K562 (cell line): Measurements from ENCODE around the gene FBXO46. TPM values are rescaled to one million over a fixed set of nuclear protein-coding genes. Genes with fewer than 3 reads are reported as not detected.
A peak's percentile ranks its signal among the peaks of the same experiment; 100 is the strongest.

Experiments used
- ATF1 ChIP-seq, 2 experiments: fragments of 450-650 bp in 1 of 2; IDR thresholded peaks; 2 replicates each; pipeline ENCODE4 v1.6.1; 2016; ENCODE audit warnings: missing compliant biosample characterization in 1 of 2, missing genetic modification characterization in 1 of 2
- CREBBP ChIP-seq: IDR thresholded peaks from one replicate; pipeline ENCODE4 v1.6.1; 2012; ENCODE audit warnings: low read depth, mild to moderate bottlenecking, control low read depth, inconsistent platforms, low read length
- ESRRA ChIP-seq: fragments of 450-650 bp; IDR thresholded peaks from 2 replicates; pipeline ENCODE4 v1.6.1; 2014; ENCODE audit warnings: low read depth, mild to moderate bottlenecking, moderate library complexity, borderline replicate concordance
- FOXK1 ChIP-seq: sonication (generic); formaldehyde crosslinking; IDR thresholded peaks from 2 replicates; pipeline ENCODE4 v1.8.0; 2022; ENCODE audit warnings: missing genetic modification reagents, mild to moderate bottlenecking, borderline replicate concordance
- FOXO4 ChIP-seq: fragments of 450-650 bp; formaldehyde crosslinking; IDR thresholded peaks from 2 replicates; pipeline ENCODE4 v1.4.0; 2020; ENCODE audit warnings: mild to moderate bottlenecking, moderate library complexity
- KLF16 ChIP-seq: IDR thresholded peaks from 2 replicates; pipeline ENCODE4 v1.6.1; 2016; ENCODE audit warnings: antibody characterized with exemption
- MBD2 ChIP-seq: sonication (generic); IDR thresholded peaks from 2 replicates; pipeline ENCODE4 v1.6.1; 2016; ENCODE audit warnings: low read depth, borderline replicate concordance
- MYBL2 ChIP-seq, 2 experiments: fragments of 450-650 bp in 1 of 2; sonication (generic) in 1 of 2; formaldehyde crosslinking in 1 of 2; IDR thresholded peaks; 2 replicates each; pipeline versions ENCODE4 v1.6.1 to v1.8.1; 2017 to 2022; ENCODE audit warnings: borderline replicate concordance in 1 of 2, inconsistent platforms in 1 of 2, low read depth in 1 of 2, mild to moderate bottlenecking in 1 of 2, missing genetic modification reagents in 1 of 2, moderate library complexity in 1 of 2
- NELFE ChIP-seq: IDR thresholded peaks from 2 replicates; pipeline ENCODE4 v1.6.1; 2011; ENCODE audit warnings: mild to moderate bottlenecking; ENCODE audit not compliant: insufficient read depth, insufficient read length
- RB1 ChIP-seq: fragments of 450-650 bp; IDR thresholded peaks from 2 replicates; pipeline ENCODE4 v1.6.1; 2017; ENCODE audit warnings: low read depth, mild to moderate bottlenecking
- RERE ChIP-seq: sonication (generic); formaldehyde crosslinking; IDR thresholded peaks from 2 replicates; pipeline ENCODE4 v1.8.0; 2023; ENCODE audit warnings: missing genetic modification reagents, mild to moderate bottlenecking, borderline replicate concordance
- TEAD2 ChIP-seq: fragments of 450-650 bp; IDR thresholded peaks from 2 replicates; pipeline ENCODE4 v1.6.1; 2016; ENCODE audit warnings: missing genetic modification characterization, control low read depth, missing compliant biosample characterization
- XRCC5 ChIP-seq: fragments of 200-400 bp; formaldehyde crosslinking; IDR thresholded peaks from 2 replicates; pipeline ENCODE4 v1.6.1; 2017; ENCODE audit warnings: low read depth, mild to moderate bottlenecking, low read length
- ZBTB5 ChIP-seq: fragments of 450-650 bp; IDR thresholded peaks from 2 replicates; pipeline ENCODE4 v1.6.1; 2017; ENCODE audit warnings: antibody characterized with exemption
- ZC3H8 ChIP-seq: fragments of 450-650 bp; IDR thresholded peaks from 2 replicates; pipeline ENCODE4 v1.6.1; 2017
- ZNF175 ChIP-seq: fragments of 200-800 bp; sonication (Bioruptor generic); IDR thresholded peaks from 2 replicates; pipeline ENCODE4 v1.6.1; 2016; ENCODE audit warnings: low read depth, mild to moderate bottlenecking, missing genetic modification characterization, missing compliant biosample characterization
- ZNF282 ChIP-seq: sonication (generic); formaldehyde crosslinking; IDR thresholded peaks from 2 replicates; pipeline ENCODE4 v1.8.1; 2023; ENCODE audit warnings: missing genetic modification reagents
- ZNF431 ChIP-seq: sonication (generic); formaldehyde crosslinking; IDR thresholded peaks from 2 replicates; pipeline ENCODE4 v1.8.0; 2022; ENCODE audit warnings: mild to moderate bottlenecking, missing genetic modification reagents
- polyA plus RNA-seq, 8 experiments: library from polyadenylated mRNA; depleted of rRNA in 4 of 8; stranded (reverse) in 5 of 8; unstranded in 3 of 8; fragments of >200 nt; fragmentation: Nextera tagmentation in 2 of 8; fragmentation: Illumina TruSeq in 1 of 8; extraction: Ambion mirVana in 2 of 8; extraction: Trizol in 1 of 8; gene quantifications; 2 replicates each; pipeline versions ENCODE4 v1.2.1 to v1.2.3, GENCODE V29; 2011 to 2014; ENCODE audit warnings: inconsistent platforms in 1 of 8, missing spikeins in 1 of 8
- total RNA-seq, 7 experiments: library from RNA; depleted of rRNA in 6 of 7; stranded (reverse); fragments of >200 nt in 6 of 7; fragmentation: Illumina TruSeq in 2 of 7; extraction: Trizol in 2 of 7; gene quantifications; 2 replicates each; pipeline versions ENCODE4 v1.2.1 to v1.2.3, GENCODE V29; 2011 to 2021; ENCODE audit warnings: low replicate concordance in 1 of 7

Gene FBXO46
- total and polyA plus RNA-seq, 9 of the 15 experiments (the other 6 are each of a cell fraction or from before 2014, with no cell fraction given), result 1.5 to 36.1 (median 7.3) TPM

DNA sequence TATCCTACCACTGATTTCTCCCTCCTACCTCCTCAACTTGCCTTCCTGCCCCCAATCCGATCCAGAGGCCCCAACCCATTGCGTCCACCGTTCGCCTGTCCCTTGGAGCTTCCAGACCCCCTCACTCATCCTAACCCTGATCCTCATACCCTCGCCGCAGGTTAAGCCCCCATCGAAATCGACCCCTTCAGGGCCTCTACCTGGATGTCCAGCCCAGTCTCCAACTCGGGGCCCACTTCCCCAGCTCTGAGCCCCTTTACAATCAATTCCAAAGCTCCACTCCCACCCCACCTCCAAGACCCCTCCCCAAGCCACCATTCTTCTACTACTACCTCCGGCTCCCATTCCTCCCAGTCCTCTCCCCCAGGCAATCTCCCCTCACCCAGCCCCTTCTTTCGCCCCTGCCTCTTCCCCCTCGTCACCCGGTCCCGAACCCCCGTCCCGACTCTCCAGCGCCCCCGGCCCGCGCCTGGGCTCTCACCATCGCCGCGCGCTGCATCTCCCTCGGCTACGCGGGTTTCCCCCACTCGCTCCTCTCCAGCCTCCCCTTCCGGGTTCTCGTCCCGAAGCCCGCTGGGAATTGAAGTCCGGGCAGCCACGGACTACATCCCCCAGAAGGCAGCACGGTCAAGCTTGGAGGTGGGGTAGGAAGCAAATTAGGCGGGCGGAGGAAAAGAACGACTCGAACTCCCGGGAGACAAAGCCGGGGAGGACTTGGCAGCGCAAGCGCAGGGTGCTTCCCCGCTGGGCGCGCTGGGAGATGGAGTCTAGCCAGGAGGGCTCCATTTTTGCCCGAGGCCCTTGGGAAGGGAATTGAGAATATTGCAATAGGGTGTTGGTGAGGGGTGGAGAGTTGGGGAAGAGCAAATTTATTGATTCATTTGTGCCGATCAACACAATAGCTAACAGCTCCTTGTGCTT is at the start of gene FBXO46 (continued):
- TF ChIP-seq ZNF282 (CRISPR knock-in tag) (no peak), RB1 (peak; percentile 85), FOXK1 (CRISPR knock-in tag) (no peak), MBD2 (peak; percentile 88; the same call in 1 of the 2 replicates), ATF1 (CRISPR knock-in tag; IDR thresholded peaks at IDR 0.05) (no peak), ATF1 (tag; IDR thresholded peaks at IDR 0.05) (peak; percentile 61), NELFE (no peak), KLF16 (no peak), ESRRA (0 out of 2 replicates have a peak, but pooled peaks have one; percentile 41), MYBL2 (IDR thresholded peaks at IDR 0.05; ENCODE audit: low read depth) (no peak), MYBL2 (CRISPR knock-in tag; IDR thresholded peaks at IDR 0.05; ENCODE audit: borderline replicate concordance) (no peak), ZNF175 (CRISPR knock-in tag) (peak; percentile 39; the same call in 1 of the 2 replicates), XRCC5 (no peak; the same call in 1 of the 2 replicates), RERE (CRISPR knock-in tag) (no peak), CREBBP (no peak), TEAD2 (tag) (no peak), ZBTB5 (0 out of 2 replicates have a peak, but pooled peaks have one; percentile 32), ZNF431 (no peak), ZC3H8 (no peak), FOXO4 (CRISPR knock-in tag) (no peak)
